Panc1 (cell line): Measurements from ENCODE around the gene ADI1.

Experiments used
- POLR2AphosphoS5 ChIP-seq: IDR thresholded peaks from 2 replicates; pipeline ENCODE4 v1.6.1; 2012; ENCODE audit warnings: mild to moderate bottlenecking, low read depth, low read length, moderate library complexity
- REST ChIP-seq, 2 experiments: IDR thresholded peaks; 2 replicates each; pipeline ENCODE4 v1.6.1; 2011 to 2012; ENCODE audit warnings: low read depth in 2 of 2, control low read depth in 1 of 2, low read length in 1 of 2, mild to moderate bottlenecking in 1 of 2, moderate library complexity in 1 of 2; ENCODE audit not compliant: insufficient read depth in 1 of 2

DNA sequence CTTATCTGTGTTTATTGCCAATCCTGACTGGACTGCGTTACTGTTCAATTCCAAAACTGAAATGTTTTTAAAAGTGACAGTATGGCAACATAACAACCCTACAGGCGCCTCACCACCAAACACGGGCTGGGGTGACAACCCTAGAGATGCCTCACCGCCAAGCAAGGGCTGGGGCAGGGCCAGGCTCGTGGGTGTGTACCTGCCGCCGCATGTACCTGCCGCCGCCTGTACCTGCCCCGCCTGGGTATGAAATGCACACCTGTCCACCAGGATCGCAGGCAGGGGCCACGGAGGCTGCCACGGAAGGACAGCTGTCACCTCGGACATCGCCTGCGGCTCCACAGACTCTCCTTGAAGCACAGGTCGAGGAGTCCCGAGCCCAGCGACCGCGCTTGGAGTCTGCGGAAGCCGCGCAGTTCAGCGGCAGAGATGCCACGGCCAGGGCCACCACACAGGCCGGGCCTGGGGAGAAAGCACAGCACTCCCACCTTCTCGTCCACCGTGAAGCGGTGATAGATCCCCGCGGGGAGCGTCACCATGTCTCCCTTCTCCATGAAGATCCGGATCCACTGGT lies 18.9 kb downstream of the ADI1 start:
- TF ChIP-seq REST (IDR thresholded peaks at IDR 0.05; ENCODE audit: insufficient read depth in 1 of 2, low read depth in 2 of 2, low read length in 1 of 2) (no peak), POLR2AphosphoS5 (no peak)
